Measurements from ENCODE around the gene TTLL12.

Gene TTLL12

GRCh38 chr22:43199541-43199940 lies 12.6 kb upstream of the TTLL12 start:
- DNase-seq: no peak

- DNase-seq: no peak
Observed at GRCh38 chr22:43198936-43199335, 12.0 kb upstream of the TTLL12 start.

GRCh38 chr22:43198126-43198525 lies 11.2 kb upstream of the TTLL12 start:
- DNase-seq: no peak

GRCh38 chr22:43197271-43197941 lies 10.5 kb upstream of the TTLL12 start:
- DNase-seq: no peak

- DNase-seq: no peak
Observed at GRCh38 chr22:43191831-43192230, 4.9 kb upstream of the TTLL12 start.

GRCh38 chr22:43188829-43189545 lies 2.1 kb upstream of the TTLL12 start:
- no peak for DNase-seq

GRCh38 chr22:43187171-43188099 lies 501 bp upstream of the TTLL12 start:
- DNase-seq: peak; percentile 91 to 98 (median 92)

GRCh38 chr22:43185860-43186261 lies 1.1 kb downstream of the TTLL12 start:
- no peak for DNase-seq

- no peak for DNase-seq
Observed at GRCh38 chr22:43183496-43184277, 3.2 kb downstream of the TTLL12 start.

- DNase-seq: no peak
Observed at GRCh38 chr22:43182726-43183125, 4.2 kb downstream of the TTLL12 start.

- no peak for DNase-seq
Observed at GRCh38 chr22:43182118-43182517, 4.8 kb downstream of the TTLL12 start.

GRCh38 chr22:43181321-43182076 lies 5.4 kb downstream of the TTLL12 start:
- DNase-seq: no peak

GRCh38 chr22:43180670-43181069 lies 6.3 kb downstream of the TTLL12 start:
- DNase-seq: no peak

- no peak for DNase-seq
Observed at GRCh38 chr22:43179911-43180195, 7.1 kb downstream of the TTLL12 start.

- DNase-seq: no peak
Observed at GRCh38 chr22:43179146-43179910, 7.6 kb downstream of the TTLL12 start.

- DNase-seq: no peak
Observed at GRCh38 chr22:43177479-43177878, 9.5 kb downstream of the TTLL12 start.

GRCh38 chr22:43176090-43176489 lies 10.8 kb downstream of the TTLL12 start:
- no peak for DNase-seq

- DNase-seq: no peak
Observed at GRCh38 chr22:43174941-43175531, 11.9 kb downstream of the TTLL12 start.

- DNase-seq: no peak
Observed at GRCh38 chr22:43173976-43174720, 12.8 kb downstream of the TTLL12 start.

- DNase-seq: no peak
Observed at GRCh38 chr22:43173566-43173965, 13.4 kb downstream of the TTLL12 start.
